DND-41 (cell line): Measurements from ENCODE around the gene OR1J1.

Experiments
- ATAC-seq: fragments of 200-7000 bp; cut with Tn5 transposase; 3 replicates; pipeline ENCODE4 v1.9.1; 2021; ENCODE audit warnings: low read depth; ENCODE audit not compliant: insufficient read depth
- DNase-seq: peaks from one replicate; pipeline ENCODE4 v3.0.0-alpha.2; 2020
- H2AFZ ChIP-seq: 2 replicates; pipeline ENCODE4 v1.6.0; 2012; ENCODE audit warnings: low read depth, low read length
- H3K27ac ChIP-seq: 2 replicates; pipeline ENCODE4 v1.5.1; 2012; ENCODE audit warnings: low read length, inconsistent platforms
- H3K27me3 ChIP-seq: fragments of 200-600 bp; sonication (generic); 2 replicates; pipeline ENCODE4 v1.6.0; 2012; ENCODE audit warnings: low read length, mild to moderate bottlenecking, inconsistent platforms; ENCODE audit not compliant: insufficient read depth, poor library complexity
- H3K36me3 ChIP-seq: 2 replicates; pipeline ENCODE4 v1.5.1; 2012; ENCODE audit warnings: low read length, inconsistent platforms; ENCODE audit not compliant: insufficient read depth
- H3K4me1 ChIP-seq: 2 replicates; pipeline ENCODE4 v1.5.1; 2012; ENCODE audit warnings: mild to moderate bottlenecking, low read length; ENCODE audit not compliant: insufficient read depth
- H3K4me2 ChIP-seq: 2 replicates; pipeline ENCODE4 v1.6.0; 2012; ENCODE audit warnings: mild to moderate bottlenecking, moderate library complexity, low read length, inconsistent platforms; ENCODE audit not compliant: insufficient read depth
- H3K4me3 ChIP-seq, 2 experiments: fragments of 200-600 bp in 1 of 2; shearing (Covaris generic) in 1 of 2; 2 replicates each; pipeline ENCODE4 v1.5.1; 2012 to 2016; ENCODE audit warnings: inconsistent platforms in 2 of 2, low read length in 2 of 2, mild to moderate bottlenecking in 2 of 2, low read depth in 1 of 2, moderate library complexity in 1 of 2
- H3K79me2 ChIP-seq: 2 replicates; pipeline ENCODE4 v1.6.0; 2012; ENCODE audit warnings: low read length, inconsistent platforms; ENCODE audit not compliant: insufficient read depth
- H3K9ac ChIP-seq: 2 replicates; pipeline ENCODE4 v1.6.0; 2012; ENCODE audit warnings: low read depth, mild to moderate bottlenecking, inconsistent platforms, low read length, moderate library complexity
- H3K9me3 ChIP-seq: 2 replicates; pipeline ENCODE4 v1.5.1; 2012; ENCODE audit warnings: low read length, moderate library complexity, mild to moderate bottlenecking, inconsistent platforms; ENCODE audit not compliant: insufficient read depth, severe bottlenecking
- H4K20me1 ChIP-seq: 2 replicates; pipeline ENCODE4 v1.6.0; 2012; ENCODE audit warnings: low read length; ENCODE audit not compliant: insufficient read depth
- CTCF ChIP-seq: IDR thresholded peaks from 2 replicates; pipeline ENCODE4 v1.5.1; 2012; ENCODE audit warnings: borderline replicate concordance, low read length, moderate library complexity, mild to moderate bottlenecking; ENCODE audit not compliant: poor library complexity, severe bottlenecking; ENCODE audit errors: extremely low read depth
- EZH2 ChIP-seq: IDR thresholded peaks from 3 replicates; pipeline ENCODE4 v1.6.1; 2012; ENCODE audit warnings: borderline replicate concordance, low read depth, mild to moderate bottlenecking, moderate library complexity, low read length, inconsistent platforms; ENCODE audit not compliant: severe bottlenecking

OR1J1 gene

GRCh38 chr9:122477826-122478225 is at the start of gene OR1J1:
OR1J1 (minus strand) TSS chr9:122477926; CDS start chr9:122477926, 0 bp downstream.
- Histone ChIP-seq H3K9ac (no peak within 1 kb of the TSS), H3K4me2 (no peak within 1 kb of the TSS), H3K36me3 (no peaks in the 10 kb centered on the region), H3K27ac (no peak within 1 kb of the TSS), H3K4me3 (no peak within 1 kb of the TSS), H3K27me3 (peaks cover 12% of the 10 kb centered on the region), H2AFZ (no peak within 1 kb of the TSS), H3K79me2 (no peaks in the 10 kb centered on the region), H3K4me1 (no peaks in the 10 kb centered on the region), H3K9me3 (no peaks in the 10 kb centered on the region), H4K20me1 (no peaks in the 10 kb centered on the region)
- ATAC-seq, result no peak
- no peak for DNase-seq
- TF ChIP-seq CTCF (no peak), EZH2 (no peak)

- DNase-seq (no peak), ATAC-seq (no peak)
- H3K4me2 ChIP-seq, result no peak within 1 kb of the TSS
- H3K27ac ChIP-seq, result no peak within 1 kb of the TSS
- H4K20me1 ChIP-seq, result no peaks in the 10 kb centered on the region
- no peaks in the 10 kb centered on the region for H3K9me3 ChIP-seq
- no peak within 1 kb of the TSS for H2AFZ ChIP-seq
- no peak within 1 kb of the TSS for H3K9ac ChIP-seq
- H3K4me3 ChIP-seq, result no peak within 1 kb of the TSS
- H3K27me3 ChIP-seq, result peaks cover 8% of the 10 kb centered on the region
- TF ChIP-seq CTCF (no peak), EZH2 (no peak)
- no peaks in the 10 kb centered on the region for H3K4me1 ChIP-seq
- H3K36me3 ChIP-seq, result no peaks in the 10 kb centered on the region
- no peaks in the 10 kb centered on the region for H3K79me2 ChIP-seq
These were observed 49.5 kb upstream of the OR1J1 start, which contains the start of gene OR1N1 for GRCh38 chr9:122527193-122527592. OR1N1 (minus strand) TSS chr9:122527293; CDS start chr9:122527293, 0 bp downstream.

- H3K9me3 ChIP-seq, result no peaks in the 10 kb centered on the region
- H3K36me3 ChIP-seq, result no peaks in the 10 kb centered on the region
- no peaks in the 10 kb centered on the region for H3K79me2 ChIP-seq
- H3K4me2 ChIP-seq, result no peak overlapping the region
- no peak overlapping the region for H3K9ac ChIP-seq
- ATAC-seq, result no peak
- H4K20me1 ChIP-seq, result no peaks in the 10 kb centered on the region
- no peak overlapping the region for H3K4me3 ChIP-seq
- H2AFZ ChIP-seq, result no peak overlapping the region
- no peak overlapping the region for H3K27ac ChIP-seq
- DNase-seq, result no peak
- TF ChIP-seq CTCF (no peak), EZH2 (no peak)
- no peaks in the 10 kb centered on the region for H3K4me1 ChIP-seq
- peaks cover 8% of the 10 kb centered on the region for H3K27me3 ChIP-seq
These were observed 48.9 kb upstream of the OR1J1 start for GRCh38 chr9:122526602-122527001.

GRCh38 chr9:122519376-122519775 is 41.6 kb upstream of the OR1J1 start:
- Histone ChIP-seq H3K27ac (no peak overlapping the region), H3K4me3 (no peak overlapping the region), H2AFZ (no peak overlapping the region), H3K9me3 (no peaks in the 10 kb centered on the region), H3K9ac (no peak overlapping the region), H3K4me2 (no peak overlapping the region), H4K20me1 (no peaks in the 10 kb centered on the region), H3K27me3 (peaks cover 2% of the 10 kb centered on the region), H3K79me2 (no peaks in the 10 kb centered on the region), H3K4me1 (no peaks in the 10 kb centered on the region), H3K36me3 (no peaks in the 10 kb centered on the region)
- DNase-seq (no peak), ATAC-seq (no peak)
- TF ChIP-seq CTCF (no peak), EZH2 (no peak)
